K562 (cell line): ENCODE measurements around the gene COX20. TPM values are rescaled to one million over a fixed set of nuclear protein-coding genes. Genes with fewer than 3 reads are reported as not detected.
A peak's percentile ranks its signal among the peaks of the same experiment; 100 is the strongest.

Experiments used
- BRCA1 ChIP-seq, 2 experiments: fragments of 450-650 bp in 1 of 2; sonication (generic) in 1 of 2; formaldehyde crosslinking in 1 of 2; IDR thresholded peaks; 2 replicates each; pipeline versions ENCODE4 v1.5.0 to v1.6.1; 2017 to 2020; ENCODE audit warnings: mild to moderate bottlenecking in 1 of 2, missing genetic modification reagents in 1 of 2
- CBFA2T3 ChIP-seq: fragments of 450-650 bp; IDR thresholded peaks from 2 replicates; pipeline ENCODE4 v1.6.1; 2017
- GATA2 ChIP-seq: sonication (generic); formaldehyde crosslinking; IDR thresholded peaks from 2 replicates; pipeline ENCODE4 v1.4.0; 2020; ENCODE audit warnings: mild to moderate bottlenecking, missing genetic modification reagents
- GATAD2A ChIP-seq: fragments of 450-650 bp; IDR thresholded peaks from 2 replicates; pipeline ENCODE4 v1.6.1; 2017
- HDGF ChIP-seq: fragments of 450-650 bp; IDR thresholded peaks from 2 replicates; pipeline ENCODE4 v1.6.1; 2016
- NR4A1 ChIP-seq, 2 experiments: fragments of 250-450 bp in 1 of 2; fragments of 450-650 bp in 1 of 2; sonication (Bioruptor Pico) in 1 of 2; IDR thresholded peaks; 2 replicates each; pipeline versions ENCODE4 v1.4.0 to v1.6.1; 2016 to 2020; ENCODE audit warnings: mild to moderate bottlenecking in 2 of 2, missing compliant biosample characterization in 1 of 2, missing genetic modification characterization in 1 of 2, moderate library complexity in 1 of 2
- SMARCE1 ChIP-seq: fragments of 450-650 bp; IDR thresholded peaks from 2 replicates; pipeline ENCODE4 v1.7.1; 2016; ENCODE audit warnings: mild to moderate bottlenecking
- STAT5A ChIP-seq: IDR thresholded peaks from 2 replicates; pipeline ENCODE4 v1.6.1; 2012; ENCODE audit warnings: low read length, inconsistent platforms, borderline replicate concordance
- ZNF165 ChIP-seq: fragments of 250-450 bp; sonication (Bioruptor Pico); IDR thresholded peaks from 2 replicates; pipeline ENCODE4 v1.4.0; 2020; ENCODE audit warnings: borderline replicate concordance
- ZNF41 ChIP-seq: fragments of 250-450 bp; sonication (Bioruptor Pico); conservative IDR thresholded peaks from 2 replicates; pipeline ENCODE4 v1.4.0; 2020; ENCODE audit warnings: mild to moderate bottlenecking
- ZNF551 ChIP-seq: fragments of 250-450 bp; sonication (Bioruptor Pico); IDR thresholded peaks from 2 replicates; pipeline ENCODE4 v1.5.0; 2021; ENCODE audit warnings: mild to moderate bottlenecking, moderate library complexity
- ZNF766 ChIP-seq: fragments of 200-800 bp; sonication (Bioruptor generic); conservative IDR thresholded peaks from 2 replicates; pipeline ENCODE4 v1.6.1; 2016; ENCODE audit warnings: missing genetic modification characterization, missing compliant biosample characterization
- ZNF830 ChIP-seq: fragments of 250-450 bp; sonication (Bioruptor Pico); IDR thresholded peaks from 2 replicates; pipeline ENCODE4 v1.5.0; 2021; ENCODE audit warnings: mild to moderate bottlenecking
- polyA plus RNA-seq, 8 experiments: library from polyadenylated mRNA; depleted of rRNA in 4 of 8; stranded (reverse) in 5 of 8; unstranded in 3 of 8; fragments of >200 nt; fragmentation: Nextera tagmentation in 2 of 8; fragmentation: Illumina TruSeq in 1 of 8; extraction: Ambion mirVana in 2 of 8; extraction: Trizol in 1 of 8; gene quantifications; 2 replicates each; pipeline versions ENCODE4 v1.2.1 to v1.2.3, GENCODE V29; 2011 to 2014; ENCODE audit warnings: inconsistent platforms in 1 of 8, missing spikeins in 1 of 8
- total RNA-seq, 7 experiments: library from RNA; depleted of rRNA in 6 of 7; stranded (reverse); fragments of >200 nt in 6 of 7; fragmentation: Illumina TruSeq in 2 of 7; extraction: Trizol in 2 of 7; gene quantifications; 2 replicates each; pipeline versions ENCODE4 v1.2.1 to v1.2.3, GENCODE V29; 2011 to 2021; ENCODE audit warnings: low replicate concordance in 1 of 7
- TF ChIP-seq, protein P1 (sequence below), 2 experiments: fragments of 450-650 bp; formaldehyde crosslinking in 1 of 2; IDR thresholded peaks; 2 replicates each; pipeline versions ENCODE4 v1.4.0 to v1.6.1; 2014 to 2020; ENCODE audit warnings: mild to moderate bottlenecking in 2 of 2, borderline replicate concordance in 1 of 2, low read depth in 1 of 2
- TF ChIP-seq, protein P2 (sequence below): sonication (generic); formaldehyde crosslinking; IDR thresholded peaks from 2 replicates; pipeline ENCODE4 v1.8.0; 2022; ENCODE audit warnings: mild to moderate bottlenecking, missing genetic modification reagents
- TF ChIP-seq, protein P3 (sequence below), 2 experiments: fragments of 200-800 bp in 1 of 2; sonication (Bioruptor generic) in 1 of 2; sonication (generic) in 1 of 2; formaldehyde crosslinking in 1 of 2; IDR thresholded peaks in 1 of 2; conservative IDR thresholded peaks in 1 of 2; 2 replicates each; pipeline versions ENCODE4 v1.5.0 to v1.6.1; 2016 to 2020; ENCODE audit warnings: missing compliant biosample characterization in 1 of 2, missing genetic modification characterization in 1 of 2, missing genetic modification reagents in 1 of 2

COX20 gene
- total and polyA plus RNA-seq, 9 of the 15 experiments (the other 6 are each of a cell fraction or from before 2014, with no cell fraction given), result 41.5 to 192 (median 84.3) TPM

DNA sequence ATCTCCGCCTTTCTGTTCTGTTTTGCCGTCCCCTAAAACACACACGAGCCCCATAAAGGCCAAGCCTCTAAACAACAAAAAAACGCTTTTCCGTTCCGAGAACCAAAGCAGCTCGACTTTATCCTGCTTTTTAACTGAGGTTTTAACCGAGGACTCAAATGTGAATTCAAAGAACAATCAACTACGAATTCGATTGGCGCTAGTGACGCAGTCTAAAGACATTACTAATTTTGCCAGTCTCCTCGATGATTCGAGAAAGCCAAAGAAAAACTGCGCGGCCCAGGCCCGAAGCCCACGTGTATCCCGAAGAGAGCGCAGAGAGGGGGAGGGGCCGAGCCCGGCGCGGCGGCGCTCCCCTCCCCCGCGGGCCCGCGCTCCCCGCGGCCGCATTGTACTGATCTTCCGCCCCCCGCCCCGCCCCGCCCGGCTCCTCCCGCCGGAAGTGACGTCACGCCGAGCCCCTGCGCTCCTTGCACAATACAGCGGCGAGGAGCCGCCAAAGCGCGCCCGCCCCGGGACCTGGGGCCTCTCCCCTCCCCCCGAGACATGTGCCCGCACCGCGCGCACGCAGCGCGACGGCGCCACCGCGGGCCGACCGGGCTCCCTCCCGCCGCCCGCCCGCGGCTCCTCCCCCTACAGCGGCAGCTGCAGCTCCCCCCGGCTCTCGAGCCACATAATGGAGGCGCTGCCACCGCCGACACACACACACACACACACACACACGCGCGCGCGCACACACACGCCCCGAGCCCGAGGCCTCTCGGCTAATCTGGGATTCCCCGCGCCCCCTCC, 27.4 kb downstream of the COX20 start (continued):
- TF ChIP-seq ZNF165 (CRISPR knock-in tag) (no peak), ZNF830 (CRISPR knock-in tag) (no peak), ZNF551 (no peak), GATAD2A (no peak), BRCA1 (IDR thresholded peaks at IDR 0.05) (no peak), BRCA1 (CRISPR knock-in tag; IDR thresholded peaks at IDR 0.05) (no peak), NR4A1 (CRISPR knock-in tag; IDR thresholded peaks at IDR 0.05) (no peak), NR4A1 (tag; IDR thresholded peaks at IDR 0.05) (no peak), ZNF766 (CRISPR knock-in tag) (peak; percentile 74; the same call in 1 of the 2 replicates), GATA2 (CRISPR knock-in tag) (no peak), ZNF41 (CRISPR knock-in tag) (no peak), CBFA2T3 (no peak), SMARCE1 (no peak), HDGF (no peak), STAT5A (no peak)
- TF ChIP-seq, protein P1, sequence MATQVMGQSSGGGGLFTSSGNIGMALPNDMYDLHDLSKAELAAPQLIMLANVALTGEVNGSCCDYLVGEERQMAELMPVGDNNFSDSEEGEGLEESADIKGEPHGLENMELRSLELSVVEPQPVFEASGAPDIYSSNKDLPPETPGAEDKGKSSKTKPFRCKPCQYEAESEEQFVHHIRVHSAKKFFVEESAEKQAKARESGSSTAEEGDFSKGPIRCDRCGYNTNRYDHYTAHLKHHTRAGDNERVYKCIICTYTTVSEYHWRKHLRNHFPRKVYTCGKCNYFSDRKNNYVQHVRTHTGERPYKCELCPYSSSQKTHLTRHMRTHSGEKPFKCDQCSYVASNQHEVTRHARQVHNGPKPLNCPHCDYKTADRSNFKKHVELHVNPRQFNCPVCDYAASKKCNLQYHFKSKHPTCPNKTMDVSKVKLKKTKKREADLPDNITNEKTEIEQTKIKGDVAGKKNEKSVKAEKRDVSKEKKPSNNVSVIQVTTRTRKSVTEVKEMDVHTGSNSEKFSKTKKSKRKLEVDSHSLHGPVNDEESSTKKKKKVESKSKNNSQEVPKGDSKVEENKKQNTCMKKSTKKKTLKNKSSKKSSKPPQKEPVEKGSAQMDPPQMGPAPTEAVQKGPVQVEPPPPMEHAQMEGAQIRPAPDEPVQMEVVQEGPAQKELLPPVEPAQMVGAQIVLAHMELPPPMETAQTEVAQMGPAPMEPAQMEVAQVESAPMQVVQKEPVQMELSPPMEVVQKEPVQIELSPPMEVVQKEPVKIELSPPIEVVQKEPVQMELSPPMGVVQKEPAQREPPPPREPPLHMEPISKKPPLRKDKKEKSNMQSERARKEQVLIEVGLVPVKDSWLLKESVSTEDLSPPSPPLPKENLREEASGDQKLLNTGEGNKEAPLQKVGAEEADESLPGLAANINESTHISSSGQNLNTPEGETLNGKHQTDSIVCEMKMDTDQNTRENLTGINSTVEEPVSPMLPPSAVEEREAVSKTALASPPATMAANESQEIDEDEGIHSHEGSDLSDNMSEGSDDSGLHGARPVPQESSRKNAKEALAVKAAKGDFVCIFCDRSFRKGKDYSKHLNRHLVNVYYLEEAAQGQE (IDR thresholded peaks at IDR 0.05; ENCODE audit: borderline replicate concordance), result peak; percentile 25; the same call in 1 of the 2 replicates
- TF ChIP-seq, protein P1 (CRISPR knock-in tag; IDR thresholded peaks at IDR 0.05; ENCODE audit: low read depth), result 0 out of 2 replicates have a peak, but pooled peaks have one; percentile 17
- TF ChIP-seq, protein P2, sequence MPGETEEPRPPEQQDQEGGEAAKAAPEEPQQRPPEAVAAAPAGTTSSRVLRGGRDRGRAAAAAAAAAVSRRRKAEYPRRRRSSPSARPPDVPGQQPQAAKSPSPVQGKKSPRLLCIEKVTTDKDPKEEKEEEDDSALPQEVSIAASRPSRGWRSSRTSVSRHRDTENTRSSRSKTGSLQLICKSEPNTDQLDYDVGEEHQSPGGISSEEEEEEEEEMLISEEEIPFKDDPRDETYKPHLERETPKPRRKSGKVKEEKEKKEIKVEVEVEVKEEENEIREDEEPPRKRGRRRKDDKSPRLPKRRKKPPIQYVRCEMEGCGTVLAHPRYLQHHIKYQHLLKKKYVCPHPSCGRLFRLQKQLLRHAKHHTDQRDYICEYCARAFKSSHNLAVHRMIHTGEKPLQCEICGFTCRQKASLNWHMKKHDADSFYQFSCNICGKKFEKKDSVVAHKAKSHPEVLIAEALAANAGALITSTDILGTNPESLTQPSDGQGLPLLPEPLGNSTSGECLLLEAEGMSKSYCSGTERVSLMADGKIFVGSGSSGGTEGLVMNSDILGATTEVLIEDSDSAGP (CRISPR knock-in tag), result no peak
- TF ChIP-seq, protein P3, sequence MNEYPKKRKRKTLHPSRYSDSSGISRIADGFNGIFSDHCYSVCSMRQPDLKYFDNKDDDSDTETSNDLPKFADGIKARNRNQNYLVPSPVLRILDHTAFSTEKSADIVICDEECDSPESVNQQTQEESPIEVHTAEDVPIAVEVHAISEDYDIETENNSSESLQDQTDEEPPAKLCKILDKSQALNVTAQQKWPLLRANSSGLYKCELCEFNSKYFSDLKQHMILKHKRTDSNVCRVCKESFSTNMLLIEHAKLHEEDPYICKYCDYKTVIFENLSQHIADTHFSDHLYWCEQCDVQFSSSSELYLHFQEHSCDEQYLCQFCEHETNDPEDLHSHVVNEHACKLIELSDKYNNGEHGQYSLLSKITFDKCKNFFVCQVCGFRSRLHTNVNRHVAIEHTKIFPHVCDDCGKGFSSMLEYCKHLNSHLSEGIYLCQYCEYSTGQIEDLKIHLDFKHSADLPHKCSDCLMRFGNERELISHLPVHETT (CRISPR knock-in tag; conservative IDR thresholded peaks at IDR 0.05 in 1 of 2, IDR thresholded peaks at IDR 0.05 in 1 of 2), result peak in 1 of 2 experiments; percentile 100; a peak in 2 of 4 replicates
